ENCODE data around the gene KIF25.
"Not testable (repeated sequence)": the region's sequence is repeated elsewhere in the genome, so short reads cannot be mapped to it uniquely, and the experiment has no call there.

KIF25 gene

GRCh38 chr6:168073937-168074730 lies 76.7 kb downstream of the KIF25 start:
- no peak for DNase-seq

- DNase-seq, result no peak
Measured at GRCh38 chr6:168075216-168075615, 77.7 kb downstream of the KIF25 start.

- DNase-seq, result no peak
Measured at GRCh38 chr6:168075787-168076202, 78.3 kb downstream of the KIF25 start.

GRCh38 chr6:168077401-168077800 lies 79.9 kb downstream of the KIF25 start:
- DNase-seq, result not testable (repeated sequence)

- no peak for DNase-seq
Measured at GRCh38 chr6:168078175-168078942, 80.9 kb downstream of the KIF25 start.

GRCh38 chr6:168078943-168079405 lies 81.5 kb downstream of the KIF25 start, which contains the start of gene FRMD1:
Gene FRMD1 (minus strand): TSS chr6:168079212. CDS start chr6:168079094, 118 bp downstream.
- no peak for DNase-seq

- no peak for DNase-seq
Measured at GRCh38 chr6:168080393-168081077, 83.1 kb downstream of the KIF25 start.

- no peak for DNase-seq
Measured at GRCh38 chr6:168081858-168082546, 84.5 kb downstream of the KIF25 start.

GRCh38 chr6:168082860-168083513 lies 85.5 kb downstream of the KIF25 start:
- DNase-seq, result no peak

- DNase-seq, result no peak
Measured at GRCh38 chr6:168083514-168083885, 86.0 kb downstream of the KIF25 start.

GRCh38 chr6:168084465-168085160 lies 87.1 kb downstream of the KIF25 start:
- DNase-seq, result no peak

GRCh38 chr6:168086066-168086465 lies 88.6 kb downstream of the KIF25 start:
- no peak for DNase-seq

GRCh38 chr6:168086616-168087015 lies 89.1 kb downstream of the KIF25 start:
- no peak for DNase-seq

GRCh38 chr6:168087436-168088160 lies 90.1 kb downstream of the KIF25 start:
- DNase-seq, result no peak

GRCh38 chr6:168088161-168089053 lies 90.9 kb downstream of the KIF25 start:
- DNase-seq, result peak in 1 of 2 experiments; percentile 26

- peak in 1 of 2 experiments; percentile 28 for DNase-seq
Measured at GRCh38 chr6:168089186-168090063, 92.0 kb downstream of the KIF25 start.

- DNase-seq, result no peak
Measured at GRCh38 chr6:168090064-168090690, 92.7 kb downstream of the KIF25 start.

- no peak for DNase-seq
Measured at GRCh38 chr6:168090706-168091105, 93.2 kb downstream of the KIF25 start.
